ENCODE results near the gene ASB5. TPM values are rescaled to one million over a fixed set of nuclear protein-coding genes. Genes with fewer than 3 reads are reported as not detected.

ASB5 gene
- total RNA-seq, 2 donors from 2014 or later: 2.6 to 5.0 TPM

Other genes starting within 250 kb of the ASB5 start
- gene WDR17, start 203.4 kb downstream of the ASB5 start, total RNA-seq: 1 to 10 TPM; 5.5 to 5.7 TPM
- 10 to 100 TPM in 1 of 2 donors, under 1 TPM in 1; 0.68 to 10.2 TPM for gene SPATA4, start 73.6 kb downstream of the ASB5 start, total RNA-seq
- gene SPCS3, start 50.7 kb upstream of the ASB5 start, total RNA-seq: 10 to 100 TPM; 41.7 to 68.4 TPM

All from prostate gland (tissue), 2 donors.